Kidney epithelial cell (primary cell): ENCODE results near the gene KIF26A. TPM values are rescaled to one million over a fixed set of nuclear protein-coding genes. Genes with fewer than 3 reads are reported as not detected.
A peak's percentile ranks its signal among the peaks of the same experiment; 100 is the strongest.

ENCODE experiments used
- DNase-seq: peaks from one replicate; pipeline ENCODE4 v3.0.0-alpha.2; 2010; ENCODE audit warnings: low read depth
- H3K27me3 ChIP-seq: 2 replicates; pipeline ENCODE4 v1.6.0; 2011; ENCODE audit warnings: low read length; ENCODE audit not compliant: control insufficient read depth, insufficient read depth
- H3K36me3 ChIP-seq: 2 replicates; pipeline ENCODE4 v1.5.1; 2011; ENCODE audit warnings: low read length; ENCODE audit not compliant: control insufficient read depth, insufficient read depth
- H3K4me3 ChIP-seq: 2 replicates; pipeline ENCODE4 v1.5.1; 2011; ENCODE audit warnings: low read depth, mild to moderate bottlenecking, control low read depth, low read length
- total RNA-seq: library from RNA; depleted of rRNA; stranded (reverse); fragments of >200 nt; gene quantifications from 2 replicates; pipeline ENCODE4 v1.2.3, GENCODE V29; 2015
- TF ChIP-seq, protein P1 (sequence below): IDR thresholded peaks from 2 replicates; pipeline ENCODE4 v1.5.1; 2011; ENCODE audit warnings: mild to moderate bottlenecking, moderate library complexity, low read length, control low read depth, inconsistent platforms; ENCODE audit not compliant: insufficient read depth, poor library complexity, severe bottlenecking

Gene KIF26A
- total RNA-seq, 1 donor from 2014 or later = 0.21 TPM

DNA sequence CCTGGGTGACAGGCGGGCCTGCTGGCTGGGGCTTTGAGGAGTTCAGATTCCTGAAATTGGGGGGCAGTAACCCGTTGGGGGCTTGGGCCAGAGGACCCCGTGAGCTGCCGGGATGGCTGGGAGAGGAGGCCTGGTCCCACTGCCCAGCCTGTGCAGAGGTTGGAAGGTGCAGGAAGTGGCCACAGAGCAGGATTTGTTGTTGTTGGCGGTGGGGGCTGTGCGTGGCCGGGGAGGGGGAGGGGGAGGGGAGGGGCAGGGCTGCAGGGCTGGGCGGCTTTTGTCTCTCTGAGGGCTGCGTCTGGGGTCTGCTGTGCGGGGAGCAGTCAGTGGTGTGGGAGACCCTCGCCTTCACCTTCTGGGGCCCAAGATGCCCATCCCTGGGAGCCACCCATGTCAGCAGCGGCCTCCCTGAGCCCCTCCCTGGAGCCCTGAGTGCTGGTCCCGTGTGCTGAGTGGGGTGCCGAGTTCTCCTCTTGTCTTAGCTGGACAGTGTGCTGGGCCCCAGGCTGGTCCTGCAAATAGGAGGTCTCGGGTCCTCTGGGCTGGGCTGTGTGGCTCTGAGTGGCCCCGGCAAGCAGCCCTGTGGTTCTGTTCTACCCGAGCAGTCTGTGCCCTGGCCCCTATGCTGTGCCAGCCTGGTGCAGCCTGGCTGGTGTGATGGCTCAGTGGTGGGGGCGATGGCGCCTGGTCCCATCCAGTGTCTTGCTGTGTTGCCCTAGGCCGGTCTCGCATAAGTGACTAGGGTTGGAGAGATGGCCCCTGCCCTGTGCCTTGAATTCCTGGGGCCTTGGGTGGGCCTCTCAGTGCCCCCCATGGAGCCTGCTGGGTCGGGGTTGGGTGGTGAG is 10.3 kb downstream of the KIF26A start:
- TF ChIP-seq, protein P1, sequence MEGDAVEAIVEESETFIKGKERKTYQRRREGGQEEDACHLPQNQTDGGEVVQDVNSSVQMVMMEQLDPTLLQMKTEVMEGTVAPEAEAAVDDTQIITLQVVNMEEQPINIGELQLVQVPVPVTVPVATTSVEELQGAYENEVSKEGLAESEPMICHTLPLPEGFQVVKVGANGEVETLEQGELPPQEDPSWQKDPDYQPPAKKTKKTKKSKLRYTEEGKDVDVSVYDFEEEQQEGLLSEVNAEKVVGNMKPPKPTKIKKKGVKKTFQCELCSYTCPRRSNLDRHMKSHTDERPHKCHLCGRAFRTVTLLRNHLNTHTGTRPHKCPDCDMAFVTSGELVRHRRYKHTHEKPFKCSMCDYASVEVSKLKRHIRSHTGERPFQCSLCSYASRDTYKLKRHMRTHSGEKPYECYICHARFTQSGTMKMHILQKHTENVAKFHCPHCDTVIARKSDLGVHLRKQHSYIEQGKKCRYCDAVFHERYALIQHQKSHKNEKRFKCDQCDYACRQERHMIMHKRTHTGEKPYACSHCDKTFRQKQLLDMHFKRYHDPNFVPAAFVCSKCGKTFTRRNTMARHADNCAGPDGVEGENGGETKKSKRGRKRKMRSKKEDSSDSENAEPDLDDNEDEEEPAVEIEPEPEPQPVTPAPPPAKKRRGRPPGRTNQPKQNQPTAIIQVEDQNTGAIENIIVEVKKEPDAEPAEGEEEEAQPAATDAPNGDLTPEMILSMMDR = no peak
- Histone ChIP-seq H3K27me3 (no peaks in the 10 kb centered on the region), H3K36me3 (no peaks in the 10 kb centered on the region), H3K4me3 (no peak overlapping the region)
- no peak for DNase-seq

GRCh38 chr14:104149278-104149595 is 10.8 kb downstream of the KIF26A start:
- H3K36me3 ChIP-seq = no peaks in the 10 kb centered on the region
- H3K27me3 ChIP-seq = no peaks in the 10 kb centered on the region
- DNase-seq = no peak
- TF ChIP-seq, protein P1 = no peak
- no peak overlapping the region for H3K4me3 ChIP-seq

- Histone ChIP-seq H3K27me3 (no peaks in the 10 kb centered on the region), H3K4me3 (no peak overlapping the region), H3K36me3 (no peaks in the 10 kb centered on the region)
- TF ChIP-seq, protein P1 = no peak
- DNase-seq = no peak
Measured at GRCh38 chr14:104149617-104150135, 11.3 kb downstream of the KIF26A start.

DNA sequence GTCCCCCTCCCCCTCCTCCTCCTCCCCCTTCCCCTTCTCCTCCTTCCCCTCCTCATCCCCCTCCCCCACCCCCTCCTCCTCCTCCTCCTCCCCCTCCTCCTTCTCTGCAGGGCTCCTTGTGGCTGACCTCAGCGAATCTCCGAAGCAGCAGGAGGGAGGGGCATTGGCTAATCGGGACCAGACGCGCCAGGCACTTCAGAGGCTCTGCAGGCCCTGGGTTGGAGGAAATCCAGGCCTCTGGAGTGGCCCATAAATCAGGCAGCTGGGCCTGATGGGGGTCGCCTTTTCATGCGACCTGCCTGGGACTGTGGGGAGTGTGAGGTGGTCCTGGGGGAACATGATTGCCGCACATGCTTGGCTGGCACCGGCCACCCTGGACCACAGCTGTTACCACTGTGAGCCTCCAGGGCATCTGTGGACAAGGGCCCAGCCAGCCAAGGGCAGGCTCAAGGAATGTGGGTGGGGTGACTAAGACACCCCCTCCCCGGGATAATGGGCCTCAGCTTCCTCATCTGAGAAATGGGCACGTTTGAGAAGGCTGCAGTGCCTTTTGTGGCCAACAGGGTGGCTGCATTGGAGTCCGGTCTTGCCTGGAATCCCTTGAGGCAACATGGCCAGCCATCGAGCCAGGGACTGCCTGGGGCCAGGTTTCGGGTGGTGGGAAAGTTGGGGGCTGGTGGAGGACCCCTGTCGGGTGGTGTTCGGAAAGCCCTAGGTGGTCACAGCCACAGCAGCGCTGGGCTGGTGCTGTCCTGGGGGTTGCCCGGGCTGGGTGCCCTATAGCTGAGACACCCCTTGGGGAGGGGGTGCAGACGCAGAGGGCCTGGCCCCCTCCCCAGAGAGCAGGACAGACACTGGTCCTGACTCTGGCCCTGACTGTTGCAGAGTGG is 12.0 kb downstream of the KIF26A start:
- TF ChIP-seq, protein P1 = peak; percentile 5
- no peak for DNase-seq
- no peaks in the 10 kb centered on the region for H3K36me3 ChIP-seq
- H3K27me3 ChIP-seq = no peaks in the 10 kb centered on the region
- no peak overlapping the region for H3K4me3 ChIP-seq

- no peaks in the 10 kb centered on the region for H3K36me3 ChIP-seq
- no peak overlapping the region for H3K4me3 ChIP-seq
- H3K27me3 ChIP-seq = no peaks in the 10 kb centered on the region
- DNase-seq = no peak
- TF ChIP-seq, protein P1 = no peak
Measured at GRCh38 chr14:104151026-104151381, 12.6 kb downstream of the KIF26A start.
